ENCODE measurements around the gene CDR2.

The CDR2 gene

GRCh38 chr16:22297871-22298733 lies 76.3 kb downstream of the CDR2 start:
- POLR2A ChIA-PET, result interaction anchor here (1.1 to 1.7 kb wide), 3 partner anchors 92 to 107 kb away, joined by 7 to 9 read pairs (median 7); partner anchors contain the start of gene EEF2K
- TF ChIP-seq ZNF830 (tag by site-specific recombination; IDR thresholded peaks at IDR 0.05; ENCODE audit: low read depth) (no peak), EGR2 (tag by site-specific recombination; IDR thresholded peaks at IDR 0.05; ENCODE audit: low read depth) (no peak; the same call in 1 of the 2 replicates), ZFP69B (tag by site-specific recombination; IDR thresholded peaks at IDR 0.05) (peak; percentile 87), ZNF561 (tag by site-specific recombination; IDR thresholded peaks at IDR 0.05; ENCODE audit: borderline replicate concordance) (peak; percentile 90), ZNF335 (tag by site-specific recombination; conservative IDR thresholded peaks at IDR 0.05) (peak; percentile 59), ZNF248 (tag by site-specific recombination; IDR thresholded peaks at IDR 0.05) (no peak), ZSCAN23 (tag by site-specific recombination; IDR thresholded peaks at IDR 0.05) (peak; percentile 87), ZNF169 (tag by site-specific recombination; IDR thresholded peaks at IDR 0.05) (no peak), ZNF121 (tag by site-specific recombination; IDR thresholded peaks at IDR 0.05) (no peak), ZNF571 (tag by site-specific recombination; IDR thresholded peaks at IDR 0.05) (no peak), ZNF175 (tag by site-specific recombination; IDR thresholded peaks at IDR 0.05) (no peak), ZNF140 (tag by site-specific recombination; IDR thresholded peaks at IDR 0.05) (no peak), KLF7 (tag by site-specific recombination; IDR thresholded peaks at IDR 0.05; ENCODE audit: borderline replicate concordance) (no peak), PRDM2 (tag by site-specific recombination; IDR thresholded peaks at IDR 0.05; ENCODE audit: borderline replicate concordance) (no peak), PRDM6 (tag by site-specific recombination; IDR thresholded peaks at IDR 0.05) (peak; percentile 74), KLF10 (tag by site-specific recombination; IDR thresholded peaks at IDR 0.05) (peak; percentile 87), MZF1 (tag by site-specific recombination; IDR thresholded peaks at IDR 0.05; ENCODE audit: borderline replicate concordance) (peak; percentile 98), ZNF558 (tag by site-specific recombination; IDR thresholded peaks at IDR 0.05) (peak; percentile 80; the same call in 1 of the 2 replicates), ZNF548 (tag by site-specific recombination; IDR thresholded peaks at IDR 0.05) (no peak), ZBTB17 (tag by site-specific recombination; IDR thresholded peaks at IDR 0.05) (peak; percentile 85), ZSCAN4 (tag by site-specific recombination; IDR thresholded peaks at IDR 0.05) (peak; percentile 54; the same call in 1 of the 2 replicates), ZNF184 (tag by site-specific recombination; IDR thresholded peaks at IDR 0.05) (peak; percentile 75), ZNF501 (tag by site-specific recombination; IDR thresholded peaks at IDR 0.05) (peak; percentile 90), ZNF692 (tag by site-specific recombination; IDR thresholded peaks at IDR 0.05) (peak; percentile 87), ZBTB1 (tag by site-specific recombination; IDR thresholded peaks at IDR 0.05) (no peak), ZSCAN18 (tag by site-specific recombination; IDR thresholded peaks at IDR 0.05) (no peak)

More at GRCh38 chr16:22297871-22298733, 76.3 kb downstream of the CDR2 start:
- no peaks in the 10 kb centered on the region for H3K4me1 ChIP-seq (ENCODE audit: control insufficient read depth, insufficient read depth, low read length)
- H3K9me3 ChIP-seq (ENCODE audit: control insufficient read depth, insufficient read depth, low read depth, low read length), result no peaks in the 10 kb centered on the region
- CTCF ChIA-PET, result interaction anchor here (0.6 to 1.8 kb wide), 2 partner anchors 101 to 103 kb away, joined by 3 to 9 read pairs; no protein-coding TSS in a partner anchor
- H3K36me3 ChIP-seq (ENCODE audit: control insufficient read depth in 2 of 2, insufficient read depth in 1 of 2, low read length in 2 of 2), result peaks cover 8 to 16% of the 10 kb centered on the region in 2 experiments; a peak in 2 of 3 replicates
- peak overlapping the region; percentile 88 for H3K27ac ChIP-seq (ENCODE audit: extremely low read depth, low read depth, low read length)
- H3K4me3 ChIP-seq (ENCODE audit: low read depth, low read length), result peak overlapping the region; percentile 98
